ENCODE measurements around the gene KLF16. TPM values are rescaled to one million over a fixed set of nuclear protein-coding genes. Genes with fewer than 3 reads are reported as not detected.

KLF16 gene
- total RNA-seq, 4 donors from 2014 or later: 4.6 to 8.4 (median 7.0) TPM

DNA sequence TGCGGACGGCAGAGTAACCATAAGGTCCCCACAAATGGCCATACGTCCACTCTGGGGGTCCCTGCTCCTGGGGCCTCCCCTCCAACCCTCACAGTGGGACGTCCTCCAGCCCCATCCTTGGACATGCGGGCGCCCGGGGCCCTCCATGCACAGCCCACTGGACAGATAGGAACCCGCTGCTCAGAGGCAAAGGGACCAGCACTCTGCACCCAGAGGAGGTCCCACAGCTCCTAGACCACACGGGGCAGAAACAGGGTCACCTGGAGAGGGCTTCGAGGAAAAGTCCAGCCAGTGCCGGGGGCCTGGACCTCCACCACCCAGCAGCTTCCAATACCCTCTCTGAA, 26.2 kb downstream of the KLF16 start:
- TF ChIP-seq, protein P1, sequence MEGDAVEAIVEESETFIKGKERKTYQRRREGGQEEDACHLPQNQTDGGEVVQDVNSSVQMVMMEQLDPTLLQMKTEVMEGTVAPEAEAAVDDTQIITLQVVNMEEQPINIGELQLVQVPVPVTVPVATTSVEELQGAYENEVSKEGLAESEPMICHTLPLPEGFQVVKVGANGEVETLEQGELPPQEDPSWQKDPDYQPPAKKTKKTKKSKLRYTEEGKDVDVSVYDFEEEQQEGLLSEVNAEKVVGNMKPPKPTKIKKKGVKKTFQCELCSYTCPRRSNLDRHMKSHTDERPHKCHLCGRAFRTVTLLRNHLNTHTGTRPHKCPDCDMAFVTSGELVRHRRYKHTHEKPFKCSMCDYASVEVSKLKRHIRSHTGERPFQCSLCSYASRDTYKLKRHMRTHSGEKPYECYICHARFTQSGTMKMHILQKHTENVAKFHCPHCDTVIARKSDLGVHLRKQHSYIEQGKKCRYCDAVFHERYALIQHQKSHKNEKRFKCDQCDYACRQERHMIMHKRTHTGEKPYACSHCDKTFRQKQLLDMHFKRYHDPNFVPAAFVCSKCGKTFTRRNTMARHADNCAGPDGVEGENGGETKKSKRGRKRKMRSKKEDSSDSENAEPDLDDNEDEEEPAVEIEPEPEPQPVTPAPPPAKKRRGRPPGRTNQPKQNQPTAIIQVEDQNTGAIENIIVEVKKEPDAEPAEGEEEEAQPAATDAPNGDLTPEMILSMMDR (IDR thresholded peaks at IDR 0.05): no peak
- TF ChIP-seq POLR2A (IDR thresholded peaks at IDR 0.05) (no peak), EP300 (IDR thresholded peaks at IDR 0.05) (no peak)
- no peaks in the 10 kb centered on the region for H3K27me3 ChIP-seq
- DNase-seq (ENCODE audit: low spot score in 2 of 2): no peak
- 78 to 79% methylated on average over 11 of the region's 11 CpGs for WGBS, 2 donors
- H3K4me3 ChIP-seq: no peak overlapping the region
- H3K36me3 ChIP-seq: peaks cover 0 to 22% (median 0%) of the 10 kb centered on the region in 3 donors
- no peak overlapping the region for H3K27ac ChIP-seq
- no peaks in the 10 kb centered on the region for H3K9me3 ChIP-seq
- H3K4me1 ChIP-seq: peaks cover 0 to 97% (median 19%) of the 10 kb centered on the region in 4 donors

DNA sequence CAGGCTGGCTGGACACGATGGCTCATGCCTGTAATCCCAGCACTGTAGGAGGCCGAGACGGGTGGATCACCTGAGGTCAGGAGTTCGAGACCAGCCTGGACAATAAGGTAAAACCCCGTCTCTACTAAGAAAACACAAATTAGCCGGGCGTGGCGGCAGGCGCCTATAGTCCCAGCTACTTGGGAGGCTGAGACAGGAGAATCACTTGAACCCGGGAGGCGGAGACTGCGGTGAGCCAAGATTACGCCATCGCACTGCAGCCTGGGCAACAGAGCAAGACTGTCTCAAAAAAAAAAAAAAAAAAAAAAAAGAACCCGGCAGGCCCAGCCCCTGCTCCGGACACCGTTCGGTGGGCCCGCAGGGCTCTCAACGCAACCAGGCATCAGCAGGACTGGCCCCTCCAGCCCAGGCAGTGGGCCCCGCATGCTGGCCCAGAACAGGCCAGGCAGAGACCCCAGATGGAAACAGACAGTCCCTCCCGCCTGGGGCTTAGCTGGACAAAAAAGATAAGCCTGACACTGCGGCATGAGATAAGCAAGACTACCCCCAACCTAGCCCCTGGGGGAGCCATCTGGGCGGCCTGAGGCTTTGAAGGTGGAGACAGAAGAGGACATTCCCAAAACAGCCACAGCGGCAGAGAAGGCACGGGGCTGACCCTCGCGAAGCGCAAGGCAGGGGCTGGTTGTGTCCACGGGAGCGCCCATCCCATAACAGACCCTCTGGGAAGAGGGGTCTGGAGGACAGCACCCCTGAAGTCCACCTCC, 26.7 kb downstream of the KLF16 start:
- H3K4me1 ChIP-seq: peaks cover 0 to 96% (median 19%) of the 10 kb centered on the region in 4 donors
- WGBS, 2 donors: 89% methylated on average over 31 of the region's 31 CpGs

DNA sequence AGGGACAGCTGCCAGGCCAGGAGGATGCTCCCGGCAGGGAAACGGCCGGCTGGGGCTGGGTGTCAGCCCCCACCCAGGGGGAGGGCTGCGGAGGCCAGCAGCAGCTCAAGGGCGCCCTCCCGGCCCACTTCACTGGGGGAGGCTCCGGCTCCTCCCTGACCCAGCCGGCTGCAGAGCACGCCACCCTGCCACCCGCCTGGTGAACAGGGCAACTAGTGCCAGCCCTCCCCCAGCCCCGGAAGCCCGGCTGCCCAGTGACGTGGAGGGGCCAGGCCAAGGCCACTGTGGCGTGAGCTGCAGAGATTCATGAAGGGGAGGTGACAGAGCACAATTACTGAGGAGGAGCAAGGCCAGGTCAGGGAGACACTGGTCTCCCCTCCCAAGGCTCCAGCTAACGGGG, 29.8 kb downstream of the KLF16 start:
- Histone ChIP-seq H3K4me1 (peaks cover 0 to 66% (median 12%) of the 10 kb centered on the region in 4 donors), H3K9me3 (no peaks in the 10 kb centered on the region), H3K27ac (peak overlapping the region in 2 of 4 donors; percentile 62 to 67), H3K36me3 (peaks cover 0 to 37% (median 0%) of the 10 kb centered on the region in 3 donors), H3K4me3 (no peak overlapping the region), H3K27me3 (no peaks in the 10 kb centered on the region)
- WGBS, 2 donors: 44 to 50% methylated on average over 9 to 12 of the region's 15 CpGs
- TF ChIP-seq EP300 (IDR thresholded peaks at IDR 0.05): no peak
- TF ChIP-seq POLR2A (IDR thresholded peaks at IDR 0.05): no peak
- TF ChIP-seq, protein P1 (IDR thresholded peaks at IDR 0.05): no peak
- no peak for DNase-seq (ENCODE audit: low spot score in 2 of 2)

More for the DNA sequence above, 26.7 kb downstream of the KLF16 start:
- Histone ChIP-seq H3K4me3 (no peak overlapping the region), H3K27me3 (no peaks in the 10 kb centered on the region), H3K36me3 (peaks cover 0 to 27% (median 0%) of the 10 kb centered on the region in 3 donors), H3K27ac (no peak overlapping the region), H3K9me3 (no peaks in the 10 kb centered on the region)
- TF ChIP-seq, protein P1 (IDR thresholded peaks at IDR 0.05): no peak
- no peak for TF ChIP-seq POLR2A (IDR thresholded peaks at IDR 0.05)
- TF ChIP-seq EP300 (IDR thresholded peaks at IDR 0.05): no peak
- no peak for DNase-seq (ENCODE audit: low spot score in 2 of 2)

DNA sequence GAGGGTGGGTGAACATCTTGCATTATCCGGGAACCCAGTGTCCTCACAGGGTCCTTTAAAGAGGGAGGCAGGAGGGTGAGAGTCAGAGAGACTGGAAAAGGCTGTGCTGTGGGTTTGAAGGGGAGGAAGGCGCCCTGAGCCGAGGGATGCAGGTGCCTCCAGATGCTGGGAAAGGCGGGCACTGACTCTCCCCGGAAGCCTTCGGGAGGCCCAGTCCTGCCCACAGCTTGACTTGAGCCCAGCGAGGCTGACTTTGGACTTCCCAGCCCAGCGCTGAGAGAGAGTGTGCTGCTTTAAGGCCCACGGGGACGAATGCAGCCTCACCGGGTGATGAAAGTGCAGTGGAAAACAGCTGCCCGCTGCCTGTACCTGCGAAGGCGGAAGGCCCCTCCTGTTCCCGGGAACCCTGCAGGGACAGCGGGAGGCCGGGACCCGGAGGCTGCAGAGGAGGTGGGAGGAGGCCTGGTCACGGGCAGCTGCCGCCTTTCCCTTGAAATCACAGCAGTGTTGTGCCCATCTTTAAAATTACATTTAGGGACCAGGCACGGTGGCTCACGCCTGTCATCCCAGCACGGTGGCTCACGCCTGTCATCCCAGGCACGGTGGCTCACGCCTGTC, 31.2 kb downstream of the KLF16 start:
- DNase-seq (ENCODE audit: low spot score in 2 of 2): no peak
- H3K27ac ChIP-seq: no peak overlapping the region
- H3K36me3 ChIP-seq: peaks cover 0 to 47% (median 5%) of the 10 kb centered on the region in 3 donors
- H3K9me3 ChIP-seq: no peaks in the 10 kb centered on the region
- peaks cover 0 to 54% (median 5%) of the 10 kb centered on the region in 4 donors for H3K4me1 ChIP-seq
- WGBS, 2 donors: 82 to 87% methylated on average over 26 of the region's 26 CpGs
- no peak overlapping the region for H3K4me3 ChIP-seq
- no peaks in the 10 kb centered on the region for H3K27me3 ChIP-seq
- TF ChIP-seq POLR2A (IDR thresholded peaks at IDR 0.05) (no peak), EP300 (IDR thresholded peaks at IDR 0.05) (no peak)
- TF ChIP-seq, protein P1 (IDR thresholded peaks at IDR 0.05): no peak

DNA sequence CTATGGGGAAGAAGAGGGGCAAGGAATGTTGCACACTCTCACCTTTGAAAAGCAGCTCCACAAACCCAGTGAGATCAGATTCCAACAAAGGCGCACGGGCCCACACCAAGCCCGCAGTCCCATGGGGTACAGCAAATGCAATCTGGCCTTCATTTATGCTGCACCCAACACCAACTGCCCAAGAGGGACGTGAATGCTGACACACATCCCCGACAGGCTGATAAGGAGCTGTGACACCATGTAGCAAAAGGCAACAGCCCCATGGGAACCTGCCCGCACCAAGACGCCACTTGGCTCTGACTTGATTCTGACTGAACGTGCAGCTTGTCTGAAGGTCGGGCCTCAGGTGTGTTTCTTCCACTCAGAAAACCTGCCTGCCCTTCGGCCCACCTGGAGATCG, 32.4 kb downstream of the KLF16 start:
- TF ChIP-seq EP300 (IDR thresholded peaks at IDR 0.05): no peak
- TF ChIP-seq, protein P1 (IDR thresholded peaks at IDR 0.05): no peak
- no peak for TF ChIP-seq POLR2A (IDR thresholded peaks at IDR 0.05)
- 88 to 89% methylated on average over 11 of the region's 11 CpGs for whole genome bisulfite sequencing, 2 donors
- Histone ChIP-seq H3K27ac (no peak overlapping the region), H3K27me3 (no peaks in the 10 kb centered on the region), H3K4me1 (peaks cover 0 to 54% (median 7%) of the 10 kb centered on the region in 4 donors), H3K9me3 (no peaks in the 10 kb centered on the region), H3K36me3 (peaks cover 0 to 58% (median 6%) of the 10 kb centered on the region in 3 donors), H3K4me3 (no peak overlapping the region)
- DNase-seq (ENCODE audit: low spot score in 2 of 2): no peak

Data from tibial nerve (tissue), 4 donors.